GM12875 (cell line): ENCODE measurements around the gene TTC27.

Source experiments
- H3K4me3 ChIP-seq: one replicate; pipeline ENCODE4 v1.5.1; 2011; ENCODE audit warnings: low read depth, low read length, control low read depth
- CTCF ChIP-seq: IDR thresholded peaks from 2 replicates; pipeline ENCODE4 v1.5.1; 2011; ENCODE audit warnings: low read depth, mild to moderate bottlenecking, control low read depth, inconsistent platforms, low read length, moderate library complexity, borderline replicate concordance; ENCODE audit not compliant: insufficient read depth

The TTC27 gene

GRCh38 chr2:32627814-32628579, at the start of gene TTC27:
Gene TTC27, plus strand, starts transcription at chr2:32628050. Its CDS starts 243 bp downstream, at chr2:32628293.
- TF ChIP-seq CTCF, result no peak

GRCh38 chr2:32591669-32592463, 36.0 kb upstream of the TTC27 start:
- H3K4me3 ChIP-seq, result no peak overlapping the region
- no peak for TF ChIP-seq CTCF

More at GRCh38 chr2:32627814-32628579, at the start of gene TTC27:
- peak within 1 kb of the TSS; percentile 79 for H3K4me3 ChIP-seq

- no peak for TF ChIP-seq CTCF
- no peak overlapping the region for H3K4me3 ChIP-seq
Observed at GRCh38 chr2:32594573-32594972, 33.3 kb upstream of the TTC27 start.

- no peak overlapping the region for H3K4me3 ChIP-seq
- no peak for TF ChIP-seq CTCF
Observed at GRCh38 chr2:32611366-32611765, 16.5 kb upstream of the TTC27 start.

- no peak for TF ChIP-seq CTCF
- H3K4me3 ChIP-seq, result no peak overlapping the region
Observed at GRCh38 chr2:32611771-32612170, 16.1 kb upstream of the TTC27 start.

GRCh38 chr2:32614084-32614483, 13.8 kb upstream of the TTC27 start:
- TF ChIP-seq CTCF, result no peak
- no peak overlapping the region for H3K4me3 ChIP-seq
